Panc1 (cell line): ENCODE data around the gene GNAS. TPM values are rescaled to one million over a fixed set of nuclear protein-coding genes. Genes with fewer than 3 reads are reported as not detected.
"Not testable (repeated sequence)": the region's sequence is repeated elsewhere in the genome, so short reads cannot be mapped to it uniquely, and the experiment has no call there.

ENCODE experiments used
- ATAC-seq: fragments of 200-7000 bp; cut with Tn5 transposase; 2 replicates; pipeline ENCODE4 v1.9.1; 2020; ENCODE audit warnings: mild to moderate bottlenecking, moderate library complexity
- BruUV-seq: library from RNA; stranded (reverse); fragments of 400-500 nt; replicated peaks from 2 replicates; lab custom pipeline; 2021; lab: Mats Ljungman, UMichigan
- CTCF ChIA-PET: fragments of 300-600 bp; sonication (Branson Sonifier 250); formaldehyde crosslinking; loops from one replicate; lab custom pipeline; 2022; ENCODE audit warnings: antibody characterized with exemption; lab: Charles Lee
- POLR2A ChIA-PET: fragments of 300-600 bp; sonication (Branson Sonifier 250); formaldehyde crosslinking; loops from one replicate; lab custom pipeline; 2022; ENCODE audit warnings: antibody characterized with exemption; lab: Charles Lee
- DNase-seq: peaks from one replicate; pipeline ENCODE4 v3.0.0-alpha.2; 2010; ENCODE audit warnings: low read depth, low spot score
- H3K27ac ChIP-seq: 2 replicates; pipeline ENCODE4 v1.5.1; 2011; ENCODE audit warnings: mild to moderate bottlenecking, low read length, inconsistent platforms
- H3K27me3 ChIP-seq: fragments of 200-500 bp; sonication (Bioruptor generic); 2 replicates; pipeline ENCODE4 v1.6.0; 2014; ENCODE audit warnings: low read length, inconsistent platforms; ENCODE audit not compliant: control insufficient read depth, insufficient read depth
- H3K36me3 ChIP-seq: fragments of 200-500 bp; sonication (Bioruptor generic); 2 replicates; pipeline ENCODE4 v1.5.1; 2014; ENCODE audit warnings: inconsistent platforms, mild to moderate bottlenecking, low read length, moderate library complexity; ENCODE audit not compliant: control insufficient read depth, insufficient read depth
- H3K4me1 ChIP-seq: 2 replicates; pipeline ENCODE4 v1.5.1; 2011; ENCODE audit warnings: inconsistent platforms, mild to moderate bottlenecking, low read length, moderate library complexity; ENCODE audit not compliant: control insufficient read depth, insufficient read depth
- H3K4me3 ChIP-seq, 2 experiments: 2 replicates each; pipeline ENCODE4 v1.5.1; 2011 to 2012; ENCODE audit warnings: low read depth in 2 of 2, low read length in 2 of 2, mild to moderate bottlenecking in 2 of 2, inconsistent platforms in 1 of 2, moderate library complexity in 1 of 2
- H3K9me3 ChIP-seq: fragments of 200-500 bp; sonication (Bioruptor generic); 2 replicates; pipeline ENCODE4 v1.5.1; 2014; ENCODE audit warnings: low read depth, mild to moderate bottlenecking, inconsistent platforms, low read length, moderate library complexity; ENCODE audit not compliant: control insufficient read depth, insufficient read depth
- POLR2AphosphoS5 ChIP-seq: IDR thresholded peaks from 2 replicates; pipeline ENCODE4 v1.6.1; 2012; ENCODE audit warnings: mild to moderate bottlenecking, low read depth, low read length, moderate library complexity
- REST ChIP-seq, 2 experiments: IDR thresholded peaks; 2 replicates each; pipeline ENCODE4 v1.6.1; 2011 to 2012; ENCODE audit warnings: low read depth in 2 of 2, control low read depth in 1 of 2, low read length in 1 of 2, mild to moderate bottlenecking in 1 of 2, moderate library complexity in 1 of 2; ENCODE audit not compliant: insufficient read depth in 1 of 2
- SIN3A ChIP-seq: IDR thresholded peaks from 2 replicates; pipeline ENCODE4 v1.6.1; 2012; ENCODE audit warnings: low read depth, mild to moderate bottlenecking, low read length, moderate library complexity, borderline replicate concordance; ENCODE audit not compliant: insufficient read depth
- TCF7L2 ChIP-seq: IDR thresholded peaks from 2 replicates; pipeline ENCODE4 v1.6.1; 2011; ENCODE audit warnings: mild to moderate bottlenecking, low read depth, low read length, inconsistent platforms
- in situ Hi-C: cut with HindIII; loops from 2 replicates; pipeline ENCODE4 v1.10.0; 2016; ENCODE audit warnings: low sequenced_read_pairs, low pct_unique_long_range_greater_than_20kb
- intact Hi-C: fragments of 100-400 bp; cut with micrococcal nuclease; formaldehyde crosslinking; loops from one replicate; pipeline ENCODE4 v1.10.0; 2022; ENCODE audit not compliant: unreplicated experiment
- total RNA-seq: library from RNA; stranded (reverse); gene quantifications from one replicate; pipeline ENCODE4 v1.2.1, GENCODE V29; 2021; ENCODE audit not compliant: unreplicated experiment
- TF ChIP-seq, protein P1 (sequence below): fragments of 450-650 bp; IDR thresholded peaks from 2 replicates; pipeline ENCODE4 v1.5.1; 2017; ENCODE audit warnings: mild to moderate bottlenecking

Gene GNAS
- total RNA-seq, 1 experiment from 2014 or later = 756 TPM

DNA sequence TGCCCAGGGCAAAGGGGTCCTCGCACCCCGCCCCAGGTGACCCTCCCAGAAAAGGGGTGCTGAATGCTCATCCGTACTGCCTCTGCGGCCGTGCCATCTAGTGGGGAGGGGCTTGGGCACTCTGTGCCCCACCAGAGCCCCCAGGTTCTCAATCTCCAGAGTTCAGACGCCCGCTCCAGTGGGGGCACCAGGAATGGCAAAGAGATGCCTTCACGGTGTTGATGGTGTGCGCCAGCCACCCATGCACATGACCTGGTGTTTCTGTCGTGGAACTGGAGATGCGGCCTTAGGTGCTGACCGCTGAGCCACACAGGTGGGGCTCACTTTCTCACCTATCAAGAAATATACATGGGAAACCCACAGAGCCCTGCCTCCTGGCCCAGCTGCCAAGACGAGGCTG, 32.6 kb upstream of the GNAS start:
- no peaks in the 10 kb centered on the region for H3K27me3 ChIP-seq
- no peak overlapping the region for H3K4me3 ChIP-seq
- DNase-seq (no peak), ATAC-seq (no peak)
- intact Hi-C loops (no loop called here), in situ Hi-C loops (no loop called here)
- H3K36me3 ChIP-seq = no peaks in the 10 kb centered on the region
- H3K9me3 ChIP-seq = no peaks in the 10 kb centered on the region
- H3K4me1 ChIP-seq = no peaks in the 10 kb centered on the region
- BruUV-seq = no TSS peak
- POLR2A ChIA-PET = no interaction called here
- CTCF ChIA-PET = interaction anchor here (0.6 kb wide), 1 partner anchor 34 kb away, joined by 4 read pairs; no protein-coding TSS in a partner anchor
- TF ChIP-seq REST (IDR thresholded peaks at IDR 0.05; ENCODE audit: insufficient read depth in 1 of 2, low read depth in 2 of 2, low read length in 1 of 2) (no peak), POLR2AphosphoS5 (no peak), TCF7L2 (no peak), SIN3A (no peak)
- TF ChIP-seq, protein P1, sequence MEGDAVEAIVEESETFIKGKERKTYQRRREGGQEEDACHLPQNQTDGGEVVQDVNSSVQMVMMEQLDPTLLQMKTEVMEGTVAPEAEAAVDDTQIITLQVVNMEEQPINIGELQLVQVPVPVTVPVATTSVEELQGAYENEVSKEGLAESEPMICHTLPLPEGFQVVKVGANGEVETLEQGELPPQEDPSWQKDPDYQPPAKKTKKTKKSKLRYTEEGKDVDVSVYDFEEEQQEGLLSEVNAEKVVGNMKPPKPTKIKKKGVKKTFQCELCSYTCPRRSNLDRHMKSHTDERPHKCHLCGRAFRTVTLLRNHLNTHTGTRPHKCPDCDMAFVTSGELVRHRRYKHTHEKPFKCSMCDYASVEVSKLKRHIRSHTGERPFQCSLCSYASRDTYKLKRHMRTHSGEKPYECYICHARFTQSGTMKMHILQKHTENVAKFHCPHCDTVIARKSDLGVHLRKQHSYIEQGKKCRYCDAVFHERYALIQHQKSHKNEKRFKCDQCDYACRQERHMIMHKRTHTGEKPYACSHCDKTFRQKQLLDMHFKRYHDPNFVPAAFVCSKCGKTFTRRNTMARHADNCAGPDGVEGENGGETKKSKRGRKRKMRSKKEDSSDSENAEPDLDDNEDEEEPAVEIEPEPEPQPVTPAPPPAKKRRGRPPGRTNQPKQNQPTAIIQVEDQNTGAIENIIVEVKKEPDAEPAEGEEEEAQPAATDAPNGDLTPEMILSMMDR = no peak
- H3K27ac ChIP-seq = no peak overlapping the region

- DNase-seq, H3K4me3 ChIP-seq, in situ Hi-C loops, POLR2A ChIA-PET, H3K27ac ChIP-seq, BruUV-seq, H3K36me3 ChIP-seq, H3K9me3 ChIP-seq, H3K4me1 ChIP-seq, H3K27me3 ChIP-seq, intact Hi-C loops, ATAC-seq: not testable (repeated sequence)
- CTCF ChIA-PET = interaction anchor here (0.6 kb wide), 1 partner anchor 35 kb away, joined by 4 read pairs; no protein-coding TSS in a partner anchor
These were observed 32.0 kb upstream of the GNAS start for GRCh38 chr20:58820515-58820914.

DNA sequence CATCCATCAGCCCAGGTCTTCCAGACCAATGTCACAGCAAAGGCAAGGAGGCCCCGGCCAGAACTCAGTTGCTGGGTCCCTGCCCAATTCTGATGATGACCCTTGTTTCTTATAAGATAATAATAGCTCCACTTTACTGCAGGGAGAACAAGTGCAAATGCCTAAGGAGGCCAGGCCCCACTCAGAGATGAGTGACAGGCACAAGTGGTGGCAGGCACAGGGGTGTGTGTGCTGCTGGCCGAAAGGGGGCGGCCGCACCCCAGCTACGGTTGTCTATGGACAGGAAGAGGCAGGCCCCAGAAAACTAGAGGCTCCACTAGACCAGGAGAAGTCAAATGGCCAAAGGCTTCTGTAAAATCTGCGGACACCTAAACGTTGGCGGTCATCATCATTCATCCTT, 30.4 kb upstream of the GNAS start:
- POLR2A ChIA-PET = no interaction called here
- in situ Hi-C loops = no loop called here
- TF ChIP-seq, protein P1 = no peak
- no peak for TF ChIP-seq TCF7L2
- no peak for TF ChIP-seq REST (IDR thresholded peaks at IDR 0.05; ENCODE audit: insufficient read depth in 1 of 2, low read depth in 2 of 2, low read length in 1 of 2)
- no peak for TF ChIP-seq SIN3A
- no peak for TF ChIP-seq POLR2AphosphoS5
- Histone ChIP-seq H3K9me3 (no peaks in the 10 kb centered on the region), H3K4me3 (no peak overlapping the region), H3K27me3 (no peaks in the 10 kb centered on the region), H3K27ac (no peak overlapping the region), H3K4me1 (no peaks in the 10 kb centered on the region), H3K36me3 (no peaks in the 10 kb centered on the region)
- ATAC-seq (no peak), DNase-seq (no peak)
- BruUV-seq = no TSS peak
- intact Hi-C loops = no loop called here
- CTCF ChIA-PET = no interaction called here
